GM13976 (cell line): ENCODE data around the gene UROC1.

ENCODE experiments used
- DNase-seq: peaks from one replicate; pipeline ENCODE4 v3.0.0; 2012; ENCODE audit warnings: low spot score
- in situ Hi-C: fragments of 300-500 bp; cut with MboI; formaldehyde crosslinking; loops from one replicate; pipeline ENCODE4 v1.12.0; 2022; ENCODE audit warnings: low sequenced_read_pairs, mixed read lengths, inconsistent platforms; ENCODE audit not compliant: unreplicated experiment
- TF ChIP-seq, protein P1 (sequence below): IDR thresholded peaks from 2 replicates; pipeline ENCODE4 v1.5.1; 2012; ENCODE audit warnings: borderline replicate concordance, mild to moderate bottlenecking; ENCODE audit not compliant: insufficient read depth; ENCODE audit errors: extremely low read depth, missing control alignments, control extremely low read depth

The UROC1 gene

DNA sequence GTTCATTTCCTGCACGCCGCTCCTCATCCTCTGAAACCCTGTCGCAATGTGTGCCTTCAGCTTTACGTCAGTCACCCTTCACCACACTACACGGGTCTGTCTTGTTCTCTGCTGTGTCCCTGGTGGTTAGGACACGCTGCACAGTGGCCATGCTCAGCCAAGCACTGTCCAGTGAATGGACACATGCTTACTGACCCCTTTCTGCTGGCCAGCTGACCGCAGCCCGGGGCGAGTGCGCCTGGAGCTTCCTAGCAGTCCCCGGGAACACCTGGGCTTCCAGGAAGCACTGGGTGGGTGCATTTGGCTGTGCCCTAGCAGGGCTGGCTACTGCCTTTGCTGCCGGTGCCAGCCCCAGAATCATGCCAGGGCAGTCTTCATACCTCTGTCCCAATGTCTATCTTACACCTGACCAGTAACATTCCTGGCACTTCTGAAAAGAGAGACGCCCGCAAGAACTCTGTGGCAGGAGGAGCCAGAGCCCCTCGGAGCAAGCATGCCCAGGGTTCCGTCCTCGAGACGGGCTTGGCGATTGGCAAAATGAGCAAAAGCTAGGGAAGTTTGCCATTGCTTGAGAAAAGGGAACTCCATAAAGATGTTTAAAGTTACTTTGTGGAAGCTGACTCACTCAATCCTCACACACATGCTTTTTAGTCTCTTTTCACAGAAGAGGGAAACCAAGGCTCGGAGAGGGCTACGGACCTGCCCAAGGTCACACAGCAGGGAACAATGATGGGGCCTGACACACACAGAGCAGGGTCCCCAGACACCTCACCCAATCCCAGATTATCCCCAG lies 26.2 kb downstream of the UROC1 start:
- in situ Hi-C loops, result no loop called here
- no peak for DNase-seq
- TF ChIP-seq, protein P1, sequence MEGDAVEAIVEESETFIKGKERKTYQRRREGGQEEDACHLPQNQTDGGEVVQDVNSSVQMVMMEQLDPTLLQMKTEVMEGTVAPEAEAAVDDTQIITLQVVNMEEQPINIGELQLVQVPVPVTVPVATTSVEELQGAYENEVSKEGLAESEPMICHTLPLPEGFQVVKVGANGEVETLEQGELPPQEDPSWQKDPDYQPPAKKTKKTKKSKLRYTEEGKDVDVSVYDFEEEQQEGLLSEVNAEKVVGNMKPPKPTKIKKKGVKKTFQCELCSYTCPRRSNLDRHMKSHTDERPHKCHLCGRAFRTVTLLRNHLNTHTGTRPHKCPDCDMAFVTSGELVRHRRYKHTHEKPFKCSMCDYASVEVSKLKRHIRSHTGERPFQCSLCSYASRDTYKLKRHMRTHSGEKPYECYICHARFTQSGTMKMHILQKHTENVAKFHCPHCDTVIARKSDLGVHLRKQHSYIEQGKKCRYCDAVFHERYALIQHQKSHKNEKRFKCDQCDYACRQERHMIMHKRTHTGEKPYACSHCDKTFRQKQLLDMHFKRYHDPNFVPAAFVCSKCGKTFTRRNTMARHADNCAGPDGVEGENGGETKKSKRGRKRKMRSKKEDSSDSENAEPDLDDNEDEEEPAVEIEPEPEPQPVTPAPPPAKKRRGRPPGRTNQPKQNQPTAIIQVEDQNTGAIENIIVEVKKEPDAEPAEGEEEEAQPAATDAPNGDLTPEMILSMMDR, result no peak

DNA sequence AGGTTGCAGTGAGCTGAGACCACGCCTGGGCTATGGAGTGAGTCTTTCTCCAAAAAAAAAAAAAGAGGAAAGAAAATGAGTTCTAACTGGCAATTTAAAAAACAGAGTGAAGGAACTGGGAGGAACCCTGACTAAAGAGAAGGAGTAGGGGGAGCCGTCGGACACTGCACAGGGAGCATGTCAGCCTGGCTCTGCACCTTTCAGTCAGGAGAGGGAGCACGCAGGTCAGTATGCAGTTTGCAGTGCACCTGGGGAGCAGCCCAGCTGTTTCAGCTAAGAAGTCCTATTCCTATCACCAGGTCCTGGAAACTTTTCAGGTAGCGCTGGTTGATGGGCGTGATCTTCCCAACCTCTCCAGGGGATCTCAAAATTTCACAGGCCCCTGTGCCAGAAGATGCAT lies 27.0 kb downstream of the UROC1 start:
- TF ChIP-seq, protein P1, result no peak
- no peak for DNase-seq
- in situ Hi-C loops, result no loop called here

- in situ Hi-C loops, result no loop called here
- no peak for DNase-seq
- TF ChIP-seq, protein P1, result no peak
Observed at GRCh38 chr3:126488886-126489569, 28.5 kb downstream of the UROC1 start.

DNA sequence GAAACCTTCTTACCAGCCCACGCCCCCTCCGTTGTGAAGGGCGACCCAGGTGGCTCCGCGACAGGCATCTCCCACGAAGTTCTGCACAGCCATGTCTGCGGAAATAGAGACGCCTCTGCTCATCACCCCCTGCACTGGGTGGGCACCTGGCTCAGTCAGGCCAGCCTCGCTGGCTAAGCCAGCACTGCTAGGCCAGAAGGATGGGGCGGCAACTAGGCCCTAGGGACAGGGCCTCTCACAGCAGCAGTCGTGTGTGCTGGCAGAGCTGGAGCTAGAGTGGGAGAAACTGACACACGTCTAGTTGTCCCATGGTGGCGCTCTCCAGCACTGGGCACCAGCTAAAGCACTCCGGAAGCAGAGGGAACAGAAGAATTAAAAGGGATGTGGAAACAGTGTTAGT lies 29.4 kb downstream of the UROC1 start:
- in situ Hi-C loops, result no loop called here
- DNase-seq, result no peak
- TF ChIP-seq, protein P1, result no peak

- TF ChIP-seq, protein P1, result no peak
- in situ Hi-C loops, result no loop called here
- DNase-seq, result no peak
Observed at GRCh38 chr3:126487151-126487771, 30.3 kb downstream of the UROC1 start.

- TF ChIP-seq, protein P1, result no peak
- DNase-seq, result no peak
- in situ Hi-C loops, result no loop called here
Observed at GRCh38 chr3:126486360-126486847, 31.2 kb downstream of the UROC1 start.
